Sigmoid colon (tissue), 7 donors: ENCODE results near the gene TRIP13. TPM values are rescaled to one million over a fixed set of nuclear protein-coding genes. Genes with fewer than 3 reads are reported as not detected.
"Not testable (repeated sequence)": the region's sequence is repeated elsewhere in the genome, so short reads cannot be mapped to it uniquely, and the experiment has no call there.

Source experiments
- DNase-seq: peaks from one replicate; pipeline ENCODE4 v3.0.0-alpha.2; 2019
- H3K27ac ChIP-seq, 4 donors: fragments of 200-600 bp; sonication (generic); one replicate each; pipeline ENCODE4 v1.5.1; 2016 to 2019; ENCODE audit warnings: mild to moderate bottlenecking in 1 of 4
- H3K27me3 ChIP-seq, 3 donors: fragments of 200-600 bp; sonication (generic); one replicate each; pipeline ENCODE4 v1.5.1; 2019; ENCODE audit warnings: mild to moderate bottlenecking in 1 of 3
- H3K36me3 ChIP-seq, 4 donors: fragments of 200-600 bp; sonication (generic); one replicate each; pipeline ENCODE4 v1.5.1; 2016 to 2019
- H3K4me1 ChIP-seq, 4 donors: fragments of 200-600 bp; sonication (generic); one replicate each; pipeline ENCODE4 v1.5.1; 2017 to 2019
- H3K4me3 ChIP-seq, 4 donors: fragments of 200-600 bp; sonication (generic); one replicate each; pipeline ENCODE4 v1.5.1; 2017 to 2019; ENCODE audit warnings: mild to moderate bottlenecking in 2 of 4, moderate library complexity in 1 of 4
- H3K9me3 ChIP-seq, 4 donors: fragments of 200-600 bp in 3 of 4; sonication (generic) in 3 of 4; one replicate each; pipeline versions ENCODE4 v1.5.1 to v1.6.1; 2013 to 2019
- CTCF ChIP-seq, 4 experiments: fragments of 450-650 bp in 3 of 4; fragments of 200-600 bp in 1 of 4; IDR thresholded peaks; one replicate each; pipeline ENCODE4 v1.5.1; 2016 to 2019; ENCODE audit warnings: antibody characterized with exemption in 4 of 4, mild to moderate bottlenecking in 3 of 4, moderate library complexity in 2 of 4
- EP300 ChIP-seq, 4 donors: sonication (generic); formaldehyde crosslinking; IDR thresholded peaks; one replicate each; pipeline ENCODE4 v1.6.1; 2017; ENCODE audit warnings: antibody characterized with exemption in 4 of 4
- POLR2A ChIP-seq, 2 donors: fragments of 450-650 bp; IDR thresholded peaks; one replicate each; pipeline ENCODE4 v1.6.1; 2016; ENCODE audit warnings: antibody characterized with exemption in 2 of 2, mild to moderate bottlenecking in 2 of 2, moderate library complexity in 2 of 2
- POLR2AphosphoS5 ChIP-seq, 4 donors: sonication (generic); formaldehyde crosslinking; IDR thresholded peaks; one replicate each; pipeline ENCODE4 v1.6.1; 2017; ENCODE audit warnings: antibody characterized with exemption in 4 of 4
- WGBS, 2 donors: extraction: QIAGEN DNeasy Blood & Tissue Kit; methylation state at CpG; one replicate each; pipeline ENCODE4 v1.1.7; 2013; 5-methylcytosine and 5-hydroxymethylcytosine counted together
- intact Hi-C: fragments of 100-400 bp; cut with DNase I; formaldehyde crosslinking; loops from one replicate; pipeline ENCODE4 v1.15.1; 2023
- polyA plus RNA-seq, 3 donors: library from polyadenylated mRNA; stranded (reverse); fragments of 200-250 nt; gene quantifications; one replicate each; pipeline ENCODE4 v1.2.3, GENCODE V29; 2013
- total RNA-seq, 4 donors: library from RNA; depleted of rRNA; stranded (reverse); fragments of >200 nt; gene quantifications; one replicate each; pipeline ENCODE4 v1.1.0, GENCODE V29; 2016
- donor health status: healthy with polysubstance abuse.
- donor health status: Bipolar disorder and iron deficiency.
- donor health status: healthy.

TRIP13 gene
- total and polyA plus RNA-seq, 7 donors: 0.16 to 7.7 (median 1.0) TPM; not detected in 1

- no peaks in the 10 kb centered on the region for H3K9me3 ChIP-seq
- H3K27ac ChIP-seq: no peak overlapping the region
- H3K36me3 ChIP-seq: no peaks in the 10 kb centered on the region
- H3K27me3 ChIP-seq: peaks cover 4 to 52% (median 34%) of the 10 kb centered on the region in 3 donors
- WGBS, 2 donors: 70 to 84% methylated on average over 16 of the region's 16 CpGs
- peak; percentile 40 for DNase-seq
- H3K4me3 ChIP-seq: no peak overlapping the region
- H3K4me1 ChIP-seq: peaks cover 0 to 10% (median 6%) of the 10 kb centered on the region in 4 donors
- intact Hi-C loops: no loop called here
- TF ChIP-seq POLR2AphosphoS5 (IDR thresholded peaks at IDR 0.05) (no peak), CTCF (IDR thresholded peaks at IDR 0.05) (no peak), POLR2A (IDR thresholded peaks at IDR 0.05) (no peak), EP300 (IDR thresholded peaks at IDR 0.05) (no peak)
Observed at GRCh38 chr5:851553-851952, 41.1 kb upstream of the TRIP13 start.

- Histone ChIP-seq H3K4me3 (no peak overlapping the region), H3K27ac (no peak overlapping the region), H3K4me1 (peaks cover 0 to 10% (median 6%) of the 10 kb centered on the region in 4 donors), H3K27me3 (peaks cover 4 to 52% (median 34%) of the 10 kb centered on the region in 3 donors), H3K36me3 (no peaks in the 10 kb centered on the region), H3K9me3 (no peaks in the 10 kb centered on the region)
- no peak for TF ChIP-seq CTCF (IDR thresholded peaks at IDR 0.05)
- no peak for TF ChIP-seq POLR2A (IDR thresholded peaks at IDR 0.05)
- no peak for TF ChIP-seq POLR2AphosphoS5 (IDR thresholded peaks at IDR 0.05)
- TF ChIP-seq EP300 (IDR thresholded peaks at IDR 0.05): no peak
- intact Hi-C loops: no loop called here
- 29 to 62% methylated on average over 5 of the region's 5 CpGs for WGBS, 2 donors
- no peak for DNase-seq
Observed at GRCh38 chr5:852018-852417, 40.7 kb upstream of the TRIP13 start.

- peak; percentile 44 for DNase-seq
- 92 to 93% methylated on average over 55 of the region's 55 CpGs for WGBS, 2 donors
- intact Hi-C loops: no loop called here
Observed at GRCh38 chr5:852431-853401, 40.0 kb upstream of the TRIP13 start.

GRCh38 chr5:853416-854090 is 39.1 kb upstream of the TRIP13 start:
- H3K27me3 ChIP-seq: peaks cover 4 to 52% (median 34%) of the 10 kb centered on the region in 3 donors
- 86 to 90% methylated on average over 18 of the region's 18 CpGs for WGBS, 2 donors

More at GRCh38 chr5:852431-853401, 40.0 kb upstream of the TRIP13 start:
- Histone ChIP-seq H3K27me3 (peaks cover 4 to 52% (median 34%) of the 10 kb centered on the region in 3 donors), H3K4me1 (peaks cover 0 to 10% (median 6%) of the 10 kb centered on the region in 4 donors), H3K27ac (no peak overlapping the region), H3K4me3 (no peak overlapping the region), H3K36me3 (no peaks in the 10 kb centered on the region), H3K9me3 (no peaks in the 10 kb centered on the region)
- no peak for TF ChIP-seq POLR2A (IDR thresholded peaks at IDR 0.05)
- TF ChIP-seq POLR2AphosphoS5 (IDR thresholded peaks at IDR 0.05): no peak
- no peak for TF ChIP-seq EP300 (IDR thresholded peaks at IDR 0.05)
- TF ChIP-seq CTCF (IDR thresholded peaks at IDR 0.05): no peak

GRCh38 chr5:854217-854616 is 38.5 kb upstream of the TRIP13 start:
- WGBS, 2 donors: 79 to 86% methylated on average over 13 of the region's 13 CpGs
- H3K4me3 ChIP-seq: no peak overlapping the region
- H3K27ac ChIP-seq: no peak overlapping the region
- peaks cover 4 to 46% (median 33%) of the 10 kb centered on the region in 3 donors for H3K27me3 ChIP-seq
- H3K9me3 ChIP-seq: no peaks in the 10 kb centered on the region
- H3K36me3 ChIP-seq: no peaks in the 10 kb centered on the region
- H3K4me1 ChIP-seq: peaks cover 0 to 10% (median 6%) of the 10 kb centered on the region in 4 donors
- DNase-seq: peak; percentile 47
- intact Hi-C loops: no loop called here
- TF ChIP-seq POLR2AphosphoS5 (IDR thresholded peaks at IDR 0.05) (no peak), EP300 (IDR thresholded peaks at IDR 0.05) (no peak), POLR2A (IDR thresholded peaks at IDR 0.05) (no peak), CTCF (IDR thresholded peaks at IDR 0.05) (no peak)

More at GRCh38 chr5:853416-854090, 39.1 kb upstream of the TRIP13 start:
- intact Hi-C loops, H3K27ac ChIP-seq, H3K36me3 ChIP-seq, H3K9me3 ChIP-seq, H3K4me3 ChIP-seq: not testable (repeated sequence)
- peaks cover 0 to 10% (median 6%) of the 10 kb centered on the region in 4 donors for H3K4me1 ChIP-seq
- DNase-seq: peak; percentile 34
